Activated CD4-positive, CD25-positive, alpha-beta regulatory T cell (primary cell): ENCODE results near the gene PIP5KL1.

Source experiments
- DNase-seq, 4 experiments: peaks; one replicate each; lab custom pipeline; 2025; lab: John Stamatoyannopoulos, UW

The PIP5KL1 gene

DNA sequence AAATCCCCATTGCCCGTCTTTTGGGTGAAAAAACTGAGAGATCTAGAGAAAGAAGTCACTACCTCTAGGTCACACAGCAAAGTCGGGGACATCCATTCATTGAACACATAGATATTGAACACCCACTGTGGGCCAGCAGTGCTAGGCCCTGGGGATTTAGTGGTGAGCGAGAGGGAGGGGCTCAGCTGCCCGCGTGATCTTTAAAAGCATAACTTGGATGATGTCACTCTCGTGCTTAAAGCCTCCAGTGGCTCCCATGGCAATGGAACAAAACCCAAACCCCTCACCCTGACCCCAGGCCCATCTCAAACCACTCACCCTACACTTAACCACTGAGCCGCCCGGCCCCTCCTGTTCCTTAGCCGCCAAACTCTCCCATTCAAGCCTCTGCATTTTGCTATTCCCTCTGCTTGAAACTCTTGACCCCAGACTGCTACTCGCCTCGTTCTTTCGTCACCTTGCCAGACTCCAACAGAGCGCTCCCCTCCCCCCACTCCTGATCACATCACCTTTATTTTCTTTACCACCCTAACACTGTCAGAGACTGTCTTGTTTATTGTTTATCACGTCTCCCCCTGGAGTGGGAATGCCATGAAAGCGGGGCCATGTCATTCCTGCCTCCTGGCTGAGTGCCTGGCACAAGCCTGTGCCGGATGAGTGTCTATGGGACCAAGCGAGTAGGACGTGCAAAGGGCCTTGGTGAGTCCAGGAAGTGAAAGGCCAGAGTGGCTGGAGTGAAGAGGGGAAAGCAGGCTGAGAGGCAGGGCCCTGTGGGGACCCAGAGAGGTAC lies 710 bp upstream of the PIP5KL1 start:
- no peak for DNase-seq

DNA sequence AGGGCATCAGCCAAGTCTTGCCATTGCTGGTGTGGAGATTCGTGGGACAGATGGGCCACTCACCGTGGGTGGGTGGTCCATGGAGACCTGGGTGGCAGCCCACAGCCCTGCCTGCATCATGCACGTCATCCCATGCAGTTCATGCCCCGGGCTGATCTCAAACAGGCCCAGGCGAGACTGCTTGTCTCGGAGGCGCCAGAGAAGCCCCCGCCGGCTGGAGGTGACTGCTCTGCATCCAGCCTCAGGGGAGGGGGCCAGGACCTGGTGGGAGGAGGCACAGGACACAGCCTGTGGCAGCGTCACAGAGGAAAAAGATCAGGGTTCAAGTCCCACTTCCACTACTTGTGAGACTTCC lies 975 bp downstream of the PIP5KL1 start:
- DNase-seq, result no peak

DNA sequence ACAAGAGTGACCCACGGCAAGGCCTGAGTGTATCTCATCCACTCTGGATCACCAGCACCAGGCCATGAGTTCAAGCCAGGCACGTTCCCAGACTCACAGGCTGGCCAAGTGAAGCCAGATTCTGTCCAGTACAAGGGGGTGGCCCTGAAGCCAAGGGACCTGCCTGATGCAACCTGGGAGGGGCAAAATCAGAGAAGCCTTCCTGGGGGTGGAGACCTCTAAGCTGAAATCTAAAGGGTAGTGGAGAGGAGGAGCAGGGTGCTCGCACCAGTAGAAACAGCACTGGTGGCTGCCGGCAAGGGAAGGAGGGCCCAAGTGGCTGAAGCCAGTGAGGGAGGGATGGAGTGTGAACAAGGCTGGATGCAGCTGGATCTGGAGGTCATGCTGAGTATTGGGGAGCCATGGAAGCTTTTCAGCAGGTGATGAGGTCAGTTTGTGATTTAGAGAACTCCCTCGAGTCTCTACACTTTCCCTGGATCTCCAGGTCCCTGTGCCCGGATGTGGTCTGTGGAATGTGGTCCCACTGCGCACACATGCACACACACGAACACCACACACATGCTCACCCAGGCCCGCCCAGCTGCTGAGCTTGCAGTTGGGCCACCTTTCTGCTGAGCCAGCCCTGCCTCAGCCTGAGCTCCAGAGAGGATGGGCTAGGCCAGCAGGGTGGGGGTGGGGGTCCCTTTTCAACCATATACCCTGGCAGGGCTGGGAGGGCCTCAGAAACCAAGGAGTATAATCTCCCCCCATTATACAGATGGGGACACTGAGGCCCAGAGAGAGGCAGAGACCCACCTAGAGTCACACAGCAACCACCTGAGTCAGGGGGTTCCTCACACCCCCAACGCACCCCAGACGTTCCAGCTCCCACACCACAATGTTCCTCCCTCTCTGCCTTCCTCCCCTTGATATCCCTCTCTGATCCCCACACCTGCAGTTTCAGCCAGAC lies 1.6 kb downstream of the PIP5KL1 start:
- no peak for DNase-seq

DNA sequence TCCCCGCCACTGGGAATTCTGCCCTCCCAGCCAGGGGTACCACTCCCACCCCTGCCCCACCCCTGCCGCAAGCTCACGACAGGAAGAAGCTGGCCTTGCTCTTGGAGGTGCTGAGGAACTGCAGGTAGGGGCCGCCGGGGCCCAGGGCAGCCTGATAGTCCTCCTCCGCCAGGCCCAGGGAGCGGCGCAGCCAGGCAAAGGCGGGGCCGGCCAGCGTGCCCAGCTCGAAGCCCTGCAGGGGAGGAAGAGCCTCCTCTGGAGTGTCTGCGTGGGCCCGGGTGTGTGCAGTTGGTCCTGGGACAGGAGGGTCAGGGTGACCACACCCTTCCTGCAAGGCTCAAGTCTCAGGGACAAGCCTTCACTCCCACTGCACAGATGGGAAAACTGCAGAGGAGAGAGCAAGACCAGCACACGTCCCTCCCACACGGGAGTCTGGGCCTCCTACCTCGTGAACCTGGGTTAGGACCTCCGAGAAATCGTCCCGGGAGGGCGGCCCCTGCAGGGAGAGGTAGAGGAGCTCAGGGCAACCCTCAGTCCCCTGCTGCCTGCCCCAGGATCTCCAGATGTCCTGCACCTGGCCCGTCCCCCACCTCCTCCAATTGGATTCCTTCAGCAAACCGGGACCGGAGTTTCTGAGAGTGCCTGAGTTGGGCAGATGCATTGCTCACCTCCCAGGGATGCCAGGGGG lies 2.4 kb downstream of the PIP5KL1 start:
- DNase-seq, result no peak

DNA sequence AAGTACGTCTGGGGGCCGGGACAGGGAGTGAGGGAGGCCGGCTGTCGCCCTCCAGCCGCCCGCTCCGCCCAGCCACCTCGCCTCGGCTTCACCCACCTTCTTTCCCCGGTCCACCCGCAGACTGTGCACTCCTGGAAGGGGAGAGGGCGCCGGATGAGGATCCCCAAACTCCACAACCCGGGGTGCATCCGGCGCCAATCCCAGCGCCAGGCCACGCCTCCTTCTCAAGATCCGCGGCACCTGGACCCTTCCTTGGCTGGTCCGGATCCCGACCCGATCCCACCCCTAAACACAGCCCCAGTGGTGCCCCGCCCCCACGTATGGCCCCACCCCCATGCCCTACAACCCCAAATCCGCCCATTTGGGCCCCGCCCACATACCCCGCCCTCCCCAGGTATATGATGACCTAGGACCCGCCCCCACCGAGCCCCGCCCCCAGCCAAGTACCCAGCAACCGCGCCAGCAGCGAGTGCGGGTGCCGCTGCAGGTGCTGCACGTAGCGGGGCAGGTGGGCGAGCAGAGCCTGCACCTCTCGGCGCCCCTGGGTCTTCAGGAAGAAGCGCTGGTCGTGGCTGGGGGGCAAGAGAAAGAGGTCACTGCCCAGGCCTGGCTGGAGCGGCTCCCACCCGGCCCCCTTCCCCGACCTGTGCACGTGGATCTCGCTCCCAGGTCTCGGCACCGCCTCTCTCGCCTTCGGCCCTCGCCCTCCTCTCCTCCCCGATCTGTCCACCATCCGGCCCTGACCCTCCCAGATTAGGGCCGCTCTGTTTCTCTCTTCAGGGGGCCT lies 3.2 kb downstream of the PIP5KL1 start:
- DNase-seq, result peak; percentile 40 to 70 (median 58)

DNA sequence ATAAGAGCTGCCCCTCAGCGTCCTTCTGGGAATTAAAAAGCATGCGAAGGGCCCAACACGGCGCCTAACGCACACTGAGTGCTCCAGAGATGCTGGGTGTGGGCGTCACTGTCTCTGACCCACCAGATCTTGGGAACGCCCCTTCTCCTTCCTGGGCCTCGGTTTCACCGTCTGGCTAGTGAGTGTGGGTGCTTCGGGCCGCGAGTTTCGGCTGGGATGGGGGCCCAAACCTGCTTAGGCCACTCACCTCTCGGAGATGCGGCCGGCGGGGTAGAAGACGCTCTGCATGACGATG lies 3.7 kb downstream of the PIP5KL1 start:
- DNase-seq, result no peak

DNA sequence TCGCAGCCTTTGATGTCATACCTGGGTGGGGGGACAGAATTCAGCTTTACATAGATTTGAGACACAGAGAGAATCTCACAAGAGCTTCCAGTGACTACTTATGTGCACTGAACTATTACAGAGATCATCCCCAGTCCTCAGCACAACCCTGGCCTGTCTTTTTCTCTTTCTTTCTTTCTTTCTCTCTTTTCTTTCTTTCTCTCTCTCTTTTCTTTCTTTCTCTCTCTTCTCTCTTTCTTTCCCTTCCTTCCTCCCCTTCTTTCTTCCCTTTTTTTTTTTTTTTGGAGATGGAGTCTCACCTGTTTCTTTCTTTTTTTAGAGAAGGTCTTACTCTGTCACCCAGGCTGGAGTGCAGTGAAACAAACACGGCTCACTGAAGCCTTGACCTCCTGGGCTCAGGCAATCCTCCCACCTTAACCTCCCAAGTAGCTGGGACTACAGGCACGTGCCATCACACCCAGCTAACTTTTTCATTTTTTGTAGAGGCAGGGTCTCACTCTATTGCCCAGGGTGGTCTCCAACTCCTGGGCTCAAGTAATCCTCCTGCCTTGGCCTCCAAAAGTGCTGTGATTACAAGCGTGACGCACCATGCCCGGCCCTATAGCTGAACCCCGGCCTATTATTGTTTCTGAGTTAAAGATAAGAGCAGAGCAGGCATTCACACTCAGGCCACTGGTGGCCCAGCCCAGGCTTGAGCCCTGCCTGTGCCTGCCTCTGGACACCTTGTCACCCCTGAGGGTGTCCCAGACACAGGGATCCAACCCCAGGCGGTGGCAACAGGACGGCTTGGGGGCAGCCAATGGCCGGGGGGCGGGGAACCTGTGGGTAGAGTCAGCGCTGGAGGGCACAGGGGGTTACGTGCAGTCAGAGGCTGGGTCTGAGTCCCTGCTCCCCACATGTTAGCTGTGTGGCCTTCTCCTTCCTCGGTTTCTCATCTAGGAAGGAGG lies 4.3 kb downstream of the PIP5KL1 start:
- DNase-seq, result no peak

DNA sequence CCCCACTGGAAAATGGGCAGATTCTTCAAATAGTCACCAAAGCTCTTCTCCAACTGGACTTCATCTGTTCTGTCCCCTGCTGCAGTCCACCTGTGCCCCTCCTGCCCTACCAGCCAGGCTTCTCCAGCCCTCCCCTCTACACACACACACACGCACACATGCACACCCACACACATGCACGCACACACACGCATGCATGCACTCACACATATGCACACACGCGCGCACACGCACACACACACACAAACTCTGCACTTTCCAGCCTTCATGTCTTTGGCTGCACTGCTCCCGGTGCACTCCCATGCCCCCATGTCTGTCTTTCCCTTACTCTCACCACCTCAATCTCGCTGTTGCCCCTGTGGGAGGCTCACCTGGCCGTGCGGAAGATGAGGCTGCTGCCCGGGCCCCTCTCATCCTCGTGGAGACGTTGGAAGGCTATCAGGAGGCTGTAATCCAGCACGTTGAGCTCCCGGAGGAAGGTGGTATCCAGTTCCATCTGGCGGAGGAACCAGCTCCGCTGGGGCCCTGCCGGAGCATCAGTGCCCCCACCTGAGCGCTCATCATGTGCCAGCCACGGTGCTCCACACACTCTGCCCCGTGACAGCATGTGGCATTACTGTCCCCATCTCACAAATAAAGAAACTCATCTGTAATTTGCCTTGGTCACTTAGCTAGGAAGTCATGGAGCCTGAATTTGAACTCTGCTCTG lies 5.7 kb downstream of the PIP5KL1 start:
- DNase-seq, result no peak

DNA sequence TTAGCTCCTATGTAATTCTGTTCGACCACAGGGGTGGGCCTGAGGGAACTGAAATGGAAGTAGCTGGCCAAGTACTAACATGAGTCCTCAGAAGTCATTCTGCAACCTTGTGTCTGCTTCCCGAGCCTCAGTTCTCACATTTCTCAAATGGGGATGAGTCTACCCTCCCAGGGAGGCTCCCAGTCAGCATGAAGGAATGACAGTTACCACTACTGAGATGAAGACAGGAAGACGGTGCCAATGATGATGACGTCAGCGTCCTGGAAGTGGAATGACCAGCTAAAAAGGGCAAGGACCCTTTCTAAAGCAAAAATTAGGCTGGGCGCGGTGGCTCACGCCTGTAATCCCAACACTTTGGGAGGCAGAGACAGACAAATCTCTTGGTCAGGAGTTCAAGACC lies 6.8 kb downstream of the PIP5KL1 start:
- DNase-seq, result no peak

DNA sequence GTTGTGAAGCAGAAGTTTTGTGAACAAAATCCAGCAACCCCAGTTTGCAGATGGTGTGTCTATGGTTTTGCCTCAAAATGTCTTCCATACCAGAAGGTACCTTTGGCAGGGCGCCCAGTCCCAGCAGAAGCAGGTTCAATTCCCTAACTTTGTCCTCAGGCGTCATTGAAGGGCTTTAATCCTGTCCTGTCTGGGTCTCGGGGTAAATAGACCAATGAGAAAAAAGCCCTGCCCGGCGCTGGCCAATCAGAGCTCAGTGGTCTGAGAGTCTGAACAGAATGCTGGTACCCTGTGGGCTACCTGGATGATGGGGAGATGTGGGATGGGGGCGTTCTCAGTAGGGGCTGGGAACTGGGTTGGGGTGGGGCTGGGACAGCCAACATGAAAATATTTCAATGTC lies 7.5 kb downstream of the PIP5KL1 start:
- DNase-seq, result no peak

DNA sequence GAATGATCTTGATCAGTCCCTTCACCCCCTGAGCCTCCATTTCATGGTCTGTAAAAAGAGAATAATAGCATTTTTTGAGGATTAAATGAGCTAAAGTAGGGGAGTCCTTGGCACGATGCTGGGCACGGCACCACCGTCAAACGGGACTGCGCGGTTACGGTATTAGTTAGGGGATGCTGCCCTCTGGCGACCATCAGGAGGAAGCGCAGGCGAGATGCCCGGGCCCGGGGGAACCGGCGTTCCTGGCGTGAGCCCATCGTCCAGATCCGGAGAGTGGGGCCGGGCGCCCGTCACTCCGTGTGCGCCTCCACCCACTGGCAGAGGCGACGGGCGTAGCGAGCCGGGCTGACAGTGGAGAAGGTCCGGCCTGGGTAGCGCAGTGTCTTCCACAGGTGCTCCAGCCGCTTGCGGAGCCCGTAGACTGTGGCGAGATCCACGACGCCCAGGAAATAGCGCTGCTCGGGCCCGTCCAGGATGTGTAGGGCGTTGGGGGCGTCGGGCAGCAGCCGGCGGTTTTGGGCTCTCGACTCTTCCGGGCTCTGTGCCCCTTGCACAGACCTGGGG lies 8.9 kb downstream of the PIP5KL1 start:
- DNase-seq, result peak; percentile 51 to 74 (median 56)

DNA sequence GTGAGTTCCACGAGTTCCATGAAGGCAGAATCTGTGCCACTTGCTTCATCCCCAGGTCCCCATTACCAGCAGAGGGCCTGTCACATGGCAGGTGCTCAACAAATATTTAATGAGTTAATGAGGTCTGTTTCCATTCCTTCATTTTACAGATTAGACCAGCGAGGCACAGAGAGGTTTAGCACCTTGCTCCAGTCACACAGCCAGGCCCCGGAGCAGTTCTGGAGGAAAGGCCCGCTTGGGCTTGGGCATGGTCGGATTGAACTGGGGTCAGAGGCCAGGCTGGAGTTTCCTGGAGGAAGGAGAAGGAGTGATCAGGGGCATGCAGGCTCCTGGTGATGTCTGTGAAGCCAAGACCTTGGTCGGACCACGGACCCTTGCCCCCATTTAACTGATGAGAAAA lies 9.8 kb downstream of the PIP5KL1 start:
- DNase-seq, result no peak

DNA sequence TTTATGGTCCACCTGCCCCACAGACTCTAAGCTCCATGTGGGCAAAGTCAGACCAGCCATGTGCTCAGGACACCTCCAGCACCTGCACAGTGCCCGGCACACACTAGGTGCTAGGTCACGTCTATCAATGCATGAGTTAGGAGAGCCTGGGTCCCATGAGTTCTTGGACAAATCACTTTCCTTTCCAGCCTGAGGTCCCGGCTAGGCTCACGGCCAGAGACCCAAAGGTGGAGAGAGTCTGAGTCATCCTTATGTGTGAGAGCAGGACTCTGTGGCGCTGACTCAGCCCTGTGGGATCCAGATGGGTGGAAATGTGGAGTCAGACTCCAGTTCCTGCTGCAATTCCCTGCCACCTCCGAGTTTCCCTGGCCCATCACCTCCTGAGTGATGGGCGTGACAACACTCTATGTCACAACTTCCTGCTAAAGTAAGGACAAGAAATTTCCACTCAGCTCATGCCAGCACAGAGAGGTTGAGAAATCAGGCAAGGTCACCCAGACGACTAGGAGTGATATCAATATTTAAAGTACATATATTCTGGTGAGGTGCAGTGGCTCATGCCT lies 11.2 kb downstream of the PIP5KL1 start:
- DNase-seq, result no peak

DNA sequence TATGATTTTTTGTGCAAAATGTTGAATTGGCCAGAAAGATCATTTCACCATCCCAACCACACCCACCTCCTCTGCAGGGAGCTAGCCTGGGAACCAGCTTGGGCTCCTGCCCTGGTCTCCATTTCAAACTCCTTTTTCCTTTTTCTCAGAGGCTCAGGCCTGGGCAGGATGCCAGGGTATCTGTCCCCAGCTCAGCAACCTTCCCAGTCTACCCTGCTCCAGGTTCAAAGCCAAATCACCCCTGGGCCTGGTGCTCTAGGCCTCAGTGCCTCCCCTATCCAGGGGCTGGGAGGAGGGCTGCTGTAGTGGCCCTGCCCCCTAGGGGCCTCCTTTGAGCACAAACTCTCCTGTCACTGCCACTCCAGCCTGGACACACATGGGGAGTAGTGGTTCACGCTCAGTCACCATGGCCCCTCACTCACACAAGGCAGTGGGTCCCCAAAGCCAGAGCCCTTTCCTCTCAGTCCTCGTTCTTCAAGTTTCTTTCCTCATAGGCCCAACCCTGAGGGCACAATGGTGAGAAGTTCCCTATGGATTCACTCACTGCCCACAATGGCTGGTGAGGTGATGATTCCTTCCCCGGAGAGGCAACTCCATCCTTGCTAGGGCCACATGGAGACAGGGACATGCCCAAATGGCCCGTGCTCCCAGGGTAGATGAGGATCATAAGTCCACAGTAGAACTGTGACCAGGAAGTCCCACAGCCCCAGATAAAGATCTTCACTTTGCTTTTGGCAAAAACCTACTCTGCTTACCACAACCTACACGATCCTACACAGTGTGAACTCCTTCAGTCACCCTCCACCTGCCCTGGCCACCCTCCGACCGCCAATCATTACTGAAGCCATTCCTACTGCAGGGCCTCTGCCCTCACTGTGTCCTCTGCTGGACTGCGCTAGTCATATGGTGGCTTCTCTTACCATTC lies 12.1 kb downstream of the PIP5KL1 start:
- DNase-seq, result no peak

DNA sequence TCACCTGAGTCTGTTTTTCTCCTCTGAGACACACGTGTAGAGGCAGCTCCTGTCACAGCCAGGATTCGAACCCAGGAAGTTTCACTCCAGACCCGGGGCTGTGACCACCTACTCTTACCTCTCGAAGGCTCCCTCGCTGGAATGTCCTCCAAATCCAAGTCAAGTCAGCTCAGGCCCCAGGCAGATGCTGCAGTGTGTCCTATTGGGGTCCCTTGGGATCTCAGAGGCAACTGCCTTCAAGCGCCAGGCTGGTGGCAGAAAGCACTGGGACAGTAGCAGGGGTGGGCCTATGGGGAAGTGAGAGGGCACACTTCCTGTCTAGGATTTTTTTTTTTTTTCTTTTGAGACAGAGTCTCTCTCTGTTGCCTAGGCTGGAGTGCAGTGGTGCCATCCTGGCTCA lies 13.0 kb downstream of the PIP5KL1 start:
- DNase-seq, result no peak

DNA sequence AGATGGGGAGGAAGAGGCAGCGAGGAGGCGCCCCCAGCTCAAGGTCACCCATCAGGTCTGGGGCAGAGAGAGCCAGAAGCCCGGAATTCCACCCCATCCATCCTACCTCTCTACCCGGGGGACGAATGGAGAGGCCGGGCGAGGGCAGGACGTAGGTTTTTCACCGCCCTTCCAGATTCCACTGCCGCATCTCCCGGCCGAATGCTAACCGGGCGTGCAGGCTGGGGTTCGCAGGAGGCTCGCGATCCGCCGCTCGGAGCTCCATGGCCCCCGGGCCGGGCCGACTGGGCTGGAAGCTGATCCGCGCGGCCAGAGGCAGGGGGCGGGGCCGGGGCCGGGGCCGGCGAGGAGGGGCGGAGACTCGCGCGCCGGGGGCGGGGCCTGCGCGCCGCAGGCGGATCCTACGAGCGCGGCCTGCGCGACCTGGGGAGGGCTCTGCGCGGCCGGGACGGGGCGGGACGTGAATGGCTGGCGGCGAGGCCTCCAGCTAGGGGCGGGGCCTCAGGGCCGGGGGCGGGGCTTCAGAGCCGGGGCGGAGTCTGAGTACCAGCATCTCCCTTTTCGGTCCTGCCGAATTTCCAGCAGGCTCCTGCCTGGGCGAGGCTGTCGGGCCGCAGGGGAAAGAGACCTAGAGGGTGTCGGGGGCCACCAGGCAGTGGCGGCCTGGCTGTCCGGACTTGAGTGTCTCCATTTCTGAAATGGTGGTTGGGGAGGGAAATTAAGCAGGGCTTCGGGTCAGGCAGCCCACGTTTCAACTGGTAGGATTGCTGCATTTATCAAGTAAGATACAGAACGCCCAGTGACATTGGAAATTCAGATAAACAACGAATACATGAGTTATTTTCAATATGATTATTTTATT lies 13.6 kb downstream of the PIP5KL1 start, which contains the start of gene ST6GALNAC4:
Gene ST6GALNAC4, minus strand, starts transcription at position 322 of the 862 bp plus-strand sequence. CDS start 622 bp downstream, outside the sequence.
- DNase-seq, result peak; percentile 92 to 97 (median 96)
